Glutamatergic neuron (in vitro differentiated cells): Measurements from ENCODE around the gene CLEC4M. TPM values are rescaled to one million over a fixed set of nuclear protein-coding genes. Genes with fewer than 3 reads are reported as not detected.
A peak's percentile ranks its signal among the peaks of the same experiment; 100 is the strongest.

Experiments
- DNase-seq: peaks from one replicate; pipeline ENCODE4 v3.0.0; 2022
- H3K27ac Mint-ChIP-seq: one replicate; pipeline ENCODE4 v1.8.0; 2020; ENCODE audit warnings: mild to moderate bottlenecking, mixed read lengths, inconsistent platforms; ENCODE audit not compliant: unreplicated experiment
- H3K27me3 Mint-ChIP-seq: one replicate; pipeline ENCODE4 v1.8.0; 2020; ENCODE audit warnings: mild to moderate bottlenecking, moderate library complexity, mixed read lengths, inconsistent platforms; ENCODE audit not compliant: unreplicated experiment
- H3K36me3 Mint-ChIP-seq: one replicate; pipeline ENCODE4 v1.8.0; 2020; ENCODE audit warnings: mild to moderate bottlenecking, mixed read lengths, inconsistent platforms; ENCODE audit not compliant: unreplicated experiment
- H3K4me1 Mint-ChIP-seq: one replicate; pipeline ENCODE4 v1.8.0; 2020; ENCODE audit warnings: mild to moderate bottlenecking, low read depth, mixed read lengths, inconsistent platforms; ENCODE audit not compliant: unreplicated experiment
- H3K4me3 Mint-ChIP-seq: one replicate; pipeline ENCODE4 v1.8.0; 2020; ENCODE audit warnings: mild to moderate bottlenecking, mixed read lengths, inconsistent platforms; ENCODE audit not compliant: unreplicated experiment
- H3K9me3 Mint-ChIP-seq: one replicate; pipeline ENCODE4 v1.8.0; 2020; ENCODE audit warnings: mild to moderate bottlenecking, moderate library complexity, mixed read lengths, inconsistent platforms; ENCODE audit not compliant: unreplicated experiment
- CTCF ChIP-seq: fragments of 200-600 bp; sonication (generic); IDR thresholded peaks from one replicate; pipeline ENCODE4 v1.5.0; 2021; ENCODE audit not compliant: partially characterized antibody, unreplicated experiment
- total RNA-seq: library from RNA; stranded (reverse); fragmentation: NEBNext Ultra II Directional; extraction: Animal tissue kit (Norgen Biotek cat#: 25700); gene quantifications from one replicate; pipeline ENCODE4 v1.2.1, GENCODE V29; 2021; ENCODE audit not compliant: unreplicated experiment

CLEC4M gene
- total RNA-seq, 1 donor from 2014 or later: not detected

GRCh38 chr19:7783991-7784423 lies 21.0 kb downstream of the CLEC4M start:
- Mint-ChIP-seq H3K27me3 (peaks cover 6% of the 10 kb centered on the region), H3K4me3 (no peak overlapping the region), H3K4me1 (no peaks in the 10 kb centered on the region), H3K9me3 (peaks cover 6% of the 10 kb centered on the region), H3K36me3 (no peaks in the 10 kb centered on the region), H3K27ac (no peak overlapping the region)
- TF ChIP-seq CTCF: no peak
- no peak for DNase-seq

- Mint-ChIP-seq H3K36me3 (no peaks in the 10 kb centered on the region), H3K4me1 (no peaks in the 10 kb centered on the region), H3K27ac (no peak overlapping the region), H3K27me3 (peaks cover 8% of the 10 kb centered on the region), H3K4me3 (no peak overlapping the region), H3K9me3 (peaks cover 6% of the 10 kb centered on the region)
- DNase-seq: no peak
- no peak for TF ChIP-seq CTCF
Observed at GRCh38 chr19:7784856-7785255, 21.8 kb downstream of the CLEC4M start.

DNA sequence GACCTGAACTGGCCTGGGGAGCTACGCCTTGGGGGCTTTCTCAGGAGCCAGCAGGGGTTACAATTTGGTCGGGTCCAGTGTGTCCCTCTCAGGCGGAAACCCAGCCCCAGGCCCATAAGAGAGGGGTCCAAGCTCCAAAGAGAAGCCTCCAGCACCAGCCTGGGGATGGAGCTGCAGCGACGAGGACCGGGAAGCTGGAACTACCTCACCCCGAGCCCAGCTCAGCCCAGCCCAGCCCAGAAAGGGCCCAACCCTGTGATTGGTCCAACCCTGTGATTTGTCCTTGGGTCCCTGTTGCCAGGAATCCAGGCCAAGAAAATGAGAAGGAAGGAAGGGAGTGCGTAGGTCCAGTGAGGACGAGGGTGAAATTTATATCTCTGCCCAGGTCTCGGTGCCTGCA lies 24.1 kb downstream of the CLEC4M start:
- Mint-ChIP-seq H3K36me3 (peaks cover 1% of the 10 kb centered on the region), H3K27me3 (peaks cover 8% of the 10 kb centered on the region), H3K9me3 (peaks cover 6% of the 10 kb centered on the region), H3K4me3 (peak overlapping the region; percentile 64), H3K4me1 (no peaks in the 10 kb centered on the region), H3K27ac (peak overlapping the region; percentile 17)
- TF ChIP-seq CTCF: no peak
- no peak for DNase-seq

DNA sequence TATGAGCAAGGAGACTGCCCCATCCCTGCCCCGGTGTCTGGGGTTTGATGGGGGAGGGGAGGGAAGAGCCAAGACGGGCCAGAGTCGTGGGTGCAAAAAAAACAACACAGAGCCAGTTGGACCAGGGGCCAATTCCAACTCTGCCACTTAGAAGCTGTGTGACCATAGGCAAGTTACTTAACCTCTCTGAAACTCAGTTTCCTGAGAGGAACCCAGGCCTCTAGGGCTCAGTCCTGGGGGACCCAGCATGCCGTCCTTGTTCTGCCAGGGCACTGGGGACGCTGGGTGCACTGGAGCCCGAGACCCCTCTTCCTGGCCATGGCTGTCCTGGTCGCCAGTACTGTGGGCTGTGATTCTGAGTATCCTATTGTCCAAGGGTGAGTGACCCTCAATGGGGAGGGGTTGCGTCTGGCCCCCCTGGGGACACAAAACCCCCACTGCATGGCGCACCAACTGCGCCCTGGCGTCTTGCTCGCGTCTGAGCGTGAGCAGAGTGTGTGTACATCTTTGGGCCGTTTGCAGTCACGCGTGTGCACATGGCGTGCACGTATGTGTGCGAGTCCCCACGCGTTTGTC lies 24.6 kb downstream of the CLEC4M start:
- peaks cover 7% of the 10 kb centered on the region for H3K36me3 Mint-ChIP-seq

More for the DNA sequence above, 24.6 kb downstream of the CLEC4M start:
- TF ChIP-seq CTCF: no peak
- Mint-ChIP-seq H3K27me3 (peaks cover 8% of the 10 kb centered on the region), H3K9me3 (peaks cover 8% of the 10 kb centered on the region), H3K4me3 (peak overlapping the region; percentile 64), H3K4me1 (no peaks in the 10 kb centered on the region), H3K27ac (peak overlapping the region; percentile 17)
- no peak for DNase-seq
